Liver (tissue), 3 donors: ENCODE results near the gene ATP10A.

Source experiments
- CTCF ChIP-seq: fragments of 150-350 bp; IDR thresholded peaks from 2 replicates; pipeline ENCODE4 v1.5.1; 2017; ENCODE audit warnings: improper control_type of control experiment, low read depth, low read length; ENCODE audit not compliant: missing input control
- EGR1 ChIP-seq, 2 donors: IDR thresholded peaks; 2 replicates each; pipeline ENCODE4 v1.6.1; 2016 to 2018; ENCODE audit warnings: antibody characterized with exemption in 2 of 2, low read depth in 2 of 2
- GABPA ChIP-seq, 2 donors: IDR thresholded peaks in 1 of 2; conservative IDR thresholded peaks in 1 of 2; 2 replicates each; pipeline ENCODE4 v1.6.1; 2016; ENCODE audit warnings: antibody characterized with exemption in 2 of 2, mild to moderate bottlenecking in 1 of 2, moderate library complexity in 1 of 2
- HNF4A ChIP-seq, 2 donors: conservative IDR thresholded peaks; 2 replicates each; pipeline ENCODE4 v1.6.1; 2016; ENCODE audit warnings: antibody characterized with exemption in 2 of 2, mild to moderate bottlenecking in 2 of 2
- HNF4G ChIP-seq: IDR thresholded peaks from 2 replicates; pipeline ENCODE4 v1.6.1; 2016; ENCODE audit warnings: antibody characterized with exemption
- JUND ChIP-seq, 2 donors: IDR thresholded peaks; 2 replicates each; pipeline ENCODE4 v1.6.1; 2016; ENCODE audit warnings: antibody characterized with exemption in 2 of 2
- RAD21 ChIP-seq, 2 donors: IDR thresholded peaks; 2 replicates each; pipeline ENCODE4 v1.6.1; 2016; ENCODE audit warnings: antibody characterized with exemption in 2 of 2, mild to moderate bottlenecking in 2 of 2
- REST ChIP-seq: IDR thresholded peaks from 2 replicates; pipeline ENCODE4 v1.6.1; 2016; ENCODE audit warnings: antibody characterized with exemption, mild to moderate bottlenecking
- TAF1 ChIP-seq: conservative IDR thresholded peaks from 2 replicates; pipeline ENCODE4 v1.6.1; 2016; ENCODE audit warnings: antibody characterized with exemption, mild to moderate bottlenecking
- YY1 ChIP-seq: IDR thresholded peaks from 2 replicates; pipeline ENCODE4 v1.6.1; 2016; ENCODE audit warnings: antibody characterized with exemption, mild to moderate bottlenecking
- TF ChIP-seq, protein P1 (sequence below): IDR thresholded peaks from 2 replicates; pipeline ENCODE4 v1.6.1; 2016; ENCODE audit warnings: antibody characterized with exemption
- TF ChIP-seq, protein P2 (sequence below): IDR thresholded peaks from 2 replicates; pipeline ENCODE4 v1.6.1; 2016; ENCODE audit warnings: antibody characterized with exemption
- TF ChIP-seq, protein P3 (sequence below): IDR thresholded peaks from 2 replicates; pipeline ENCODE4 v1.6.1; 2016; ENCODE audit warnings: antibody characterized with exemption
- donor health status: healthy.
- donor health status: healthy.

GRCh38 chr15:25829073-25829472, 34.1 kb downstream of the ATP10A start:
- TF ChIP-seq TAF1 (no peak), GABPA (IDR thresholded peaks at IDR 0.05 in 1 of 2, conservative IDR thresholded peaks at IDR 0.05 in 1 of 2) (no peak), CTCF (no peak), RAD21 (IDR thresholded peaks at IDR 0.05) (no peak), HNF4G (no peak), YY1 (no peak), REST (no peak), EGR1 (IDR thresholded peaks at IDR 0.05; ENCODE audit: low read depth in 2 of 2) (no peak), HNF4A (conservative IDR thresholded peaks at IDR 0.05) (no peak), JUND (IDR thresholded peaks at IDR 0.05) (no peak)
- TF ChIP-seq, protein P1, sequence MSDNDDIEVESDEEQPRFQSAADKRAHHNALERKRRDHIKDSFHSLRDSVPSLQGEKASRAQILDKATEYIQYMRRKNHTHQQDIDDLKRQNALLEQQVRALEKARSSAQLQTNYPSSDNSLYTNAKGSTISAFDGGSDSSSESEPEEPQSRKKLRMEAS = no peak
- TF ChIP-seq, protein P2, sequence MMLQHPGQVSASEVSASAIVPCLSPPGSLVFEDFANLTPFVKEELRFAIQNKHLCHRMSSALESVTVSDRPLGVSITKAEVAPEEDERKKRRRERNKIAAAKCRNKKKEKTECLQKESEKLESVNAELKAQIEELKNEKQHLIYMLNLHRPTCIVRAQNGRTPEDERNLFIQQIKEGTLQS = no peak
- TF ChIP-seq, protein P3, sequence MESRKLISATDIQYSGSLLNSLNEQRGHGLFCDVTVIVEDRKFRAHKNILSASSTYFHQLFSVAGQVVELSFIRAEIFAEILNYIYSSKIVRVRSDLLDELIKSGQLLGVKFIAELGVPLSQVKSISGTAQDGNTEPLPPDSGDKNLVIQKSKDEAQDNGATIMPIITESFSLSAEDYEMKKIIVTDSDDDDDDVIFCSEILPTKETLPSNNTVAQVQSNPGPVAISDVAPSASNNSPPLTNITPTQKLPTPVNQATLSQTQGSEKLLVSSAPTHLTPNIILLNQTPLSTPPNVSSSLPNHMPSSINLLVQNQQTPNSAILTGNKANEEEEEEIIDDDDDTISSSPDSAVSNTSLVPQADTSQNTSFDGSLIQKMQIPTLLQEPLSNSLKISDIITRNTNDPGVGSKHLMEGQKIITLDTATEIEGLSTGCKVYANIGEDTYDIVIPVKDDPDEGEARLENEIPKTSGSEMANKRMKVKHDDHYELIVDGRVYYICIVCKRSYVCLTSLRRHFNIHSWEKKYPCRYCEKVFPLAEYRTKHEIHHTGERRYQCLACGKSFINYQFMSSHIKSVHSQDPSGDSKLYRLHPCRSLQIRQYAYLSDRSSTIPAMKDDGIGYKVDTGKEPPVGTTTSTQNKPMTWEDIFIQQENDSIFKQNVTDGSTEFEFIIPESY = no peak
